HTERT RPE-1 (cell line): ENCODE measurements around the gene ERCC2.

Experiments
- in situ Hi-C: fragments of 300-500 bp; cut with MboI; formaldehyde crosslinking; loops from 4 replicates; pipeline ENCODE4 v1.14.3; 2020; ENCODE audit warnings: low sequenced_read_pairs

Gene ERCC2

DNA sequence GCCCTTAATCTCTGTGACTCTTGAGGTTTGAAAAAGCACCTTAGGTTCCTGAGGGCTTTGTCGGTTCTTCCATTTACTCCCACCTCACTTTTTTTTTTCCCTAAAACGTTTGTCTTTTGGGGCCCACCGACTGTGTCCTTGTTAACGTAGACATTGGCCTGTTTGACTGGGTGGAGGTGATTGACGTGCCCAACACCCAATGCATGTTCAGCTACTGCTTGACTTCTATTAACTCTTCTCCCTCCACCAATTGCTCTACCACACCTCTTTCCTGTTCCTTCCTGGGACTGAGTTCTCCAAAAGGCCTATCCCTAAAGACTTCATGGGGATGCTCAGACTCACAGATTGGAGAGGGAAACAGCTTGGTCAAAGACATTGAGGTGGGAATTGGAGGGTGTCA, 65.0 kb downstream of the ERCC2 start:
- in situ Hi-C loops = no loop called here

DNA sequence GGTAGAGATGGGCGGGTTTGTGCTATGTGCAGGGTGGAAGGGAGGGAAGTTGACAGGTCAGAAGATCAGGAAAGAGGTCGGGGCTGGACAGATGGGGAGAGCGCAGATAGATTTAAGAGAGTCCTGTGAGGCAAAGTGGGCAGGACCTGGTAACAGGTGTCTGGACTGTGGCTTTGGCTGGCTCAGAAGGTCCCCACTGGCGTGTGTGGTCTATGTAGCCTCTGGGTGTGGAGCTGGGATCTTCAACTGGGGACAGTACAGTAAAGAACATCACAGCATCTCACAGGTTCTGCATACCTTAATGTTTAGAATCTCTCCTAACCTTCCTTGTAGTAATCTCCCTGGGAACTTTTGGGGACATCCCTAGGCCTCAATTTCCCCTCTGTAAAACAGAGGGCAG, 65.4 kb downstream of the ERCC2 start:
- in situ Hi-C loops = no loop called here

DNA sequence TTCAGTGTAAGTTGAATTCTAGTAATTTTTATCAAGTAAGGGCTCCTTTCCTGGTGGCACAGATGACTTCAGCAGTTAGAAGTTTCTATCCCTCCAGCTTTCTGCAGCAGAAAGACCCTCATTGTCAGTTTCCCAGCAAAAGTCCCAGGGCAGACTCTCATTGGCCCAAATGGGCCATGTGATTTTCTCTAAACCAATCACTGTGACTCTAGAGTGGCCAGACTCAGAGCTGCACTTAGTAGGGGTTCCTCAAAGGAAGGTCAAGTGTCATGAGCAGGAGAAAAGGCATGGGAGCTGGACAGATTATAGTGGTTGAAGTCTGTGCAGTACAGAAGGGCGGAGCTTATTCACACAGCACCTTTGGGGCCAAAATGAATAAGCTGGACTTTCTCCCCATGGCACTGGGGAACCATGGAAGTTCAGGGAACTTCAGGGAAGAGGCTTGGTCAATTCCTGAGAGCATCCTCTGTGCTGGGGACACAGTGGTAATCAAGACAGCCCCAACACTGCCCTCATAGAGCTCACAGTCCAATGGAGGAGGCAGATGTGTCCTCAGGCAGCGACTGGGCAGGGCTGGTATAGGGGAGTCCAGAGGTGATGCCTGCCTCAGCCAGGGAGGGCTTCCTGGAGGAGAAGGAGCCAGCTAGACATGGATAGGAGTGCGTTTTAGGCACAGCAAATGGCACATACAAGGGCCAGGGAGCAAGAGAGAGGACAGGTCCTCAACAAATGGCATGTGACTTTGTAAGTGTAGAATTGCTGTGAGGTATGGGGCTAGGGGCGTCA, 66.0 kb downstream of the ERCC2 start:
- in situ Hi-C loops = no loop called here

DNA sequence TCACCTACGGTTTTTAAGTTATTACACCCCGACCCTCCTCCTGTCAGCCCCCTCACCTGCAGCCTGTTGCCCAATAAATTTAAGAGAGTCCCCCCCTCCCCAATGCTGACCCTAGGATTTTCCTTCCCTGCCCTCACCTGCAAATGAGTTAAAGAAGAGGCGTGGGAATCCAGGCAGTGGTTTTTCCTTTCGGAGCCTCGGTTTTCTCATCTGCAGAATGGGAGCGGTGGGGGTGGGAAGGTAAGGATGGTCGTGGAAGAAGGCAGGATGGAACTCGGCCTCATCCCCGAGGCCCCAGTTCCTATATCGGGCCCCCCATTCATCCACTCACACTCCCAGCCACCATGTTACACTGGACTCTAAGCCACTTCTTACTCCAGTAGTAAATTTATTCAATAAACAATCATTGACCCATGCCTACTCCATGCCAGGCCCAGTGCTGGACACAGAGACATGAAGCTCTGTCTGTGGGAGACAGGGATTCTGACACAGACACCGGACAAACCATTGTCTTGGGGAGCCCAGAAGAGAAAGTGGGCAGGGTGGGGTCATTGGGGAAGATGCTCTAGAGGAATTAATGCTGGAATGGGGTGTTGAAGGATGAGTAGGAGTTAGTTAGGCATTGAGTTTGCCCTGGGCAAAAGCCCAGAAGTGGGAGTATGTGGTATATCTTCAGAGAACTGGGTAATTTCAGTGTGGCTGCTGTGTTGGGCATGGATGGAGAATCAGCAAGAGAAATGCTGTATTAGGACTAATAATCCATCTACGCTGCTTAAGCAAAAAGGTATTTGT, 66.9 kb downstream of the ERCC2 start:
- in situ Hi-C loops = no loop called here

DNA sequence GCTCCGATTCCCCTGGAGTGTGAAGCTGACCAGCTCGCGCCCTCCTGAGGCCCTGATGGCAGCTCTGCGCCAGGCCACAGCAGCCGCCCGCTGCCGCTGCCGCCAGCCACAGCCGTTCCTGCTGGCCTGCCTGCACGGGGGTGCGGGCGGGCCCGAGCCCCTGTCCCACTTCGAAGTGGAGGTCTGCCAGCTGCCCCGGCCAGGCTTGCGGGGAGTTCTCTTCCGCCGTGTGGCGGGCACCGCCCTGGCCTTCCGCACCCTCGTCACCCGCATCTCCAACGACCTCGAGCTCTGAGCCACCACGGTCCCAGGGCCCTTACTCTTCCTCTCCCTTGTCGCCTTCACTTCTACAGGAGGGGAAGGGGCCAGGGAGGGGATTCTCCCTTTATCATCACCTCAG, 68.0 kb downstream of the ERCC2 start:
- in situ Hi-C loops = no loop called here
